OCI-LY1 (cell line): ENCODE measurements around the gene CTNNA2.

Experiments used
- H2AFZ ChIP-seq: fragments of 200-600 bp; sonication (generic), shearing (Covaris generic); 2 replicates; pipeline ENCODE4 v1.6.0; 2014; ENCODE audit warnings: antibody characterized with exemption, mild to moderate bottlenecking, low read length
- H3F3A ChIP-seq: fragments of 200-600 bp; sonication (generic), shearing (Covaris generic); 2 replicates; pipeline ENCODE4 v1.6.0; 2014; ENCODE audit warnings: mild to moderate bottlenecking, antibody characterized with exemption, low read length, moderate library complexity; ENCODE audit not compliant: insufficient read depth
- H3K27ac ChIP-seq: fragments of 200-600 bp; sonication (generic); 2 replicates; pipeline ENCODE4 v1.5.1; 2014; ENCODE audit warnings: low read length, mixed run types, mild to moderate bottlenecking, low read depth; ENCODE audit not compliant: poor library complexity, severe bottlenecking
- H3K27me3 ChIP-seq: fragments of 200-600 bp; sonication (generic); 2 replicates; pipeline ENCODE4 v1.6.0; 2014; ENCODE audit warnings: antibody characterized with exemption, mild to moderate bottlenecking, low read length, moderate library complexity; ENCODE audit not compliant: insufficient read depth
- H3K36me3 ChIP-seq: fragments of 200-600 bp; sonication (generic); 2 replicates; pipeline ENCODE4 v1.6.1; 2014; ENCODE audit warnings: mild to moderate bottlenecking, antibody characterized with exemption, low read length, moderate library complexity, mixed read lengths; ENCODE audit not compliant: insufficient read depth
- H3K4me1 ChIP-seq: fragments of 200-600 bp; sonication (generic); 2 replicates; pipeline ENCODE4 v1.5.1; 2014; ENCODE audit warnings: mild to moderate bottlenecking, low read length, moderate library complexity; ENCODE audit not compliant: insufficient read depth, severe bottlenecking
- H3K4me2 ChIP-seq: fragments of 200-600 bp; sonication (generic), shearing (Covaris generic); 2 replicates; pipeline ENCODE4 v1.6.1; 2014; ENCODE audit warnings: low read length
- H3K4me3 ChIP-seq: fragments of 200-600 bp; sonication (generic); 2 replicates; pipeline ENCODE4 v1.5.1; 2014; ENCODE audit warnings: low read length, low read depth, mild to moderate bottlenecking, mixed read lengths; ENCODE audit not compliant: poor library complexity, severe bottlenecking
- H3K79me2 ChIP-seq: fragments of 200-600 bp; shearing (Covaris generic); 2 replicates; pipeline ENCODE4 v1.6.1; 2016; ENCODE audit warnings: mixed run types, low read length, mixed read lengths; ENCODE audit not compliant: insufficient read depth
- H3K9ac ChIP-seq: fragments of 200-600 bp; sonication (generic), shearing (Covaris generic); 2 replicates; pipeline ENCODE4 v1.6.1; 2014; ENCODE audit warnings: mild to moderate bottlenecking, low read length, mixed read lengths
- H3K9me2 ChIP-seq: fragments of 200-600 bp; sonication (generic), shearing (Covaris generic); 2 replicates; pipeline ENCODE4 v1.6.1; 2014; ENCODE audit warnings: low read depth, mild to moderate bottlenecking, low read length, mixed read lengths
- H3K9me3 ChIP-seq: fragments of 200-600 bp; shearing (Covaris generic); 2 replicates; pipeline ENCODE4 v1.6.1; 2014; ENCODE audit warnings: low read length, mixed read lengths
- H4K20me1 ChIP-seq: fragments of 200-600 bp; sonication (generic), shearing (Covaris generic); 2 replicates; pipeline ENCODE4 v1.6.0; 2016; ENCODE audit warnings: mild to moderate bottlenecking, low read length; ENCODE audit not compliant: insufficient read depth
- EZH2 ChIP-seq: fragments of 200-600 bp; sonication (generic), shearing (Covaris generic); IDR thresholded peaks from 2 replicates; pipeline ENCODE4 v1.8.0; 2017; ENCODE audit warnings: borderline replicate concordance, mixed run types, mild to moderate bottlenecking, antibody characterized with exemption, low read length, moderate library complexity, mixed read lengths
- TF ChIP-seq, protein P1 (sequence below): fragments of 200-600 bp; sonication (generic), shearing (Covaris generic); IDR thresholded peaks from 2 replicates; pipeline ENCODE4 v1.5.1; 2017; ENCODE audit warnings: mild to moderate bottlenecking, antibody characterized with exemption, low read length, moderate library complexity, mixed read lengths

Gene CTNNA2

GRCh38 chr2:79831961-79832360 is 319.1 kb downstream of the CTNNA2 start:
- H3K9me2 ChIP-seq = no peaks in the 10 kb centered on the region
- no peaks in the 10 kb centered on the region for H3K9me3 ChIP-seq
- no peak overlapping the region for H3K4me2 ChIP-seq
- H2AFZ ChIP-seq = no peak overlapping the region
- no peak for TF ChIP-seq EZH2
- TF ChIP-seq, protein P1, sequence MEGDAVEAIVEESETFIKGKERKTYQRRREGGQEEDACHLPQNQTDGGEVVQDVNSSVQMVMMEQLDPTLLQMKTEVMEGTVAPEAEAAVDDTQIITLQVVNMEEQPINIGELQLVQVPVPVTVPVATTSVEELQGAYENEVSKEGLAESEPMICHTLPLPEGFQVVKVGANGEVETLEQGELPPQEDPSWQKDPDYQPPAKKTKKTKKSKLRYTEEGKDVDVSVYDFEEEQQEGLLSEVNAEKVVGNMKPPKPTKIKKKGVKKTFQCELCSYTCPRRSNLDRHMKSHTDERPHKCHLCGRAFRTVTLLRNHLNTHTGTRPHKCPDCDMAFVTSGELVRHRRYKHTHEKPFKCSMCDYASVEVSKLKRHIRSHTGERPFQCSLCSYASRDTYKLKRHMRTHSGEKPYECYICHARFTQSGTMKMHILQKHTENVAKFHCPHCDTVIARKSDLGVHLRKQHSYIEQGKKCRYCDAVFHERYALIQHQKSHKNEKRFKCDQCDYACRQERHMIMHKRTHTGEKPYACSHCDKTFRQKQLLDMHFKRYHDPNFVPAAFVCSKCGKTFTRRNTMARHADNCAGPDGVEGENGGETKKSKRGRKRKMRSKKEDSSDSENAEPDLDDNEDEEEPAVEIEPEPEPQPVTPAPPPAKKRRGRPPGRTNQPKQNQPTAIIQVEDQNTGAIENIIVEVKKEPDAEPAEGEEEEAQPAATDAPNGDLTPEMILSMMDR = no peak
- no peaks in the 10 kb centered on the region for H4K20me1 ChIP-seq
- H3K27me3 ChIP-seq = no peaks in the 10 kb centered on the region
- no peak overlapping the region for H3K27ac ChIP-seq
- no peaks in the 10 kb centered on the region for H3F3A ChIP-seq
- H3K4me1 ChIP-seq = no peaks in the 10 kb centered on the region
- H3K36me3 ChIP-seq = no peaks in the 10 kb centered on the region
- H3K79me2 ChIP-seq = no peaks in the 10 kb centered on the region
- no peak overlapping the region for H3K9ac ChIP-seq
- no peak overlapping the region for H3K4me3 ChIP-seq

DNA sequence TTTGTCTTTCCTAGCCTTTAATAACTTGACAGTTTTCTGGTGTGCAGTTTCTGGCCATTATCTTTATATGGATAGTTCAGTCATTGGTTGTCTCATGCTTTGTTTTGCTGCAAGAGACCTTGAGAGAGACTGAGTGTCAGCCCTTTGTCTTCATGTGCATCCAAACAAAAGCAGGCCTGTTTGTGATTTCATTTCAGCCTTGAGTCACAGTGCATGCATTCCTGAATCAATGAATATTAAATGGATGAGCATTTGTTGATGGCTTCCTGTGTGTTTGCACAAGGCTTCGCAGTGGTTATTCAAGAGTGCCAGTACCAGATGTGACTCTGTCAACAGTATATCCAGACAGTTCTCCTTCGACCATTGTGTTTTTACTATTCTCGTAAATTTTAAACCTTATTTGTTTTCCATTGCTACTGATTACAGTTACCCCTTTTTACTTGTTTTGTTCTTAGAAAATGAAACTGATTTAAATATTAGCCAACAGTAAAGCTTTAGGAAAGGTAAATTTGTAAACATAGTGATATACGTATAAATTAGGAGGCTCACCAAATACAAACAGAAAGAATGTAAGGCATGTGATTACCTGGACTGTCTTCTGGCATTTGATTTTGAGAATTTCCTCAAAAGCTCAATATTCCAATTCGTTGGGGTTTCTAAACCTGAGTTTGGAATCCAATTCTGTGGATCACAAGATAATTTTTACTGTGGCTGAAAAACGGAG is 319.8 kb downstream of the CTNNA2 start:
- Histone ChIP-seq H3K27me3 (no peaks in the 10 kb centered on the region), H4K20me1 (no peaks in the 10 kb centered on the region), H3K4me1 (no peaks in the 10 kb centered on the region), H3K36me3 (no peaks in the 10 kb centered on the region), H3K9ac (no peak overlapping the region), H3K4me2 (no peak overlapping the region), H3K27ac (no peak overlapping the region), H3F3A (no peaks in the 10 kb centered on the region), H2AFZ (no peak overlapping the region), H3K9me3 (no peaks in the 10 kb centered on the region), H3K4me3 (no peak overlapping the region), H3K9me2 (no peaks in the 10 kb centered on the region), H3K79me2 (no peaks in the 10 kb centered on the region)
- TF ChIP-seq EZH2 = no peak
- TF ChIP-seq, protein P1 = no peak

DNA sequence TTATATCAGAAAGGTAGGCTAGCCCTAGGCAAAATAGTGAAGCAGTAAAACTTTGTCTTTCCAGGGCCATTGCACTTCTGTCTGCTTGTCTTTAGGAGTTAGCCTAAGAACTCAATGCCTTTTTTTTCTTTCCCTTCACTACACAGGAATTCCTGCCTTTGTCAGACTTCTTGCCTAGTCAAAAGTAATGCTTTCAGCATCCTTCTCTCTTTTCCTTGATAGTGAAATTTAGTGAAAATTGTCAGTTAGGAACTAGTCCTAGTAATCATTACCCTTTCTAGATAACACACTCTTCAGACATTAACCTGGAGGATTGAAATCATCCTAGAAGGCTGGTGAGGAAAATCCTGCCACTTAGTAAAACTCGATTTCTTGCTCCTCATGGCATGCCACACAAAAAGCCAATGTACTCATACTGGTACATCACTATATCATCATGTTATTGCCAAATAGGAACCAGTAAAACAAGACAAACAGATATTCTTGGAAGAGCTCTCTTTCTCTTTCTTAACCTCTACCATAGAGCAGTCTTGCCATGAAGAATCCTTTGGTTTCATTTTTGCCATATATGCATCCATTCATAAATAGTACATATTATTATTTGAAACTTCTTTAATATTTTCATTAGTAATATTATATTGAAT is 320.5 kb downstream of the CTNNA2 start:
- no peaks in the 10 kb centered on the region for H3K4me1 ChIP-seq
- no peak overlapping the region for H3K4me2 ChIP-seq
- H3K36me3 ChIP-seq = no peaks in the 10 kb centered on the region
- no peak overlapping the region for H2AFZ ChIP-seq
- no peak overlapping the region for H3K4me3 ChIP-seq
- H3K27me3 ChIP-seq = no peaks in the 10 kb centered on the region
- H3F3A ChIP-seq = no peaks in the 10 kb centered on the region
- no peaks in the 10 kb centered on the region for H3K9me2 ChIP-seq
- H3K27ac ChIP-seq = no peak overlapping the region
- H3K9ac ChIP-seq = no peak overlapping the region
- H4K20me1 ChIP-seq = no peaks in the 10 kb centered on the region
- no peak for TF ChIP-seq EZH2
- TF ChIP-seq, protein P1 = no peak
- H3K79me2 ChIP-seq = no peaks in the 10 kb centered on the region
- no peaks in the 10 kb centered on the region for H3K9me3 ChIP-seq
